Amygdala (tissue), 56 donors: ENCODE results near the gene HMGB4.

ENCODE experiments used
- DNase-seq, 56 donors: peaks; one replicate each; lab custom pipeline; 2025; lab: John Stamatoyannopoulos, UW

Gene HMGB4, protein sequence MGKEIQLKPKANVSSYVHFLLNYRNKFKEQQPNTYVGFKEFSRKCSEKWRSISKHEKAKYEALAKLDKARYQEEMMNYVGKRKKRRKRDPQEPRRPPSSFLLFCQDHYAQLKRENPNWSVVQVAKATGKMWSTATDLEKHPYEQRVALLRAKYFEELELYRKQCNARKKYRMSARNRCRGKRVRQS

DNA sequence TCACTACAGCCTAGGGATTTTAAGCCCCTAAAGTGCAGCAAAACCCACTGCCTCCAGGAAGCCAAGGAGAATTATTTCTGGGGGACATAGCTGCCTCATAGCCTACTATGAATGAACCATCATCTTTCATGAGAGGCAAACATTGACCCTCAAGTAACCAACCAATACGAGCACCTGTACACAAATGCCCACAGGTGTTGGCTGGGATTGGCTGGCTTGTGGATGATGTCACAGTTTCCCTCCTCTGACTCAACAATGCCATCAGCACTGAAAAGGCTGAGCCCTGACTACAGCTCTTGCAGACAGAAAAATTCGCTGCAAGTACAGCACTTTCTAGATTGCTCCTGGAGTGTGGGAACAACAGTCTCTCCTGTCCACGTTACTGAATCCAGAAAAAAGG, at the start of gene HMGB4:
Gene HMGB4, plus strand, starts transcription at position 301 of the 400 bp plus-strand sequence. CDS start 113 bp downstream, outside the sequence.
- no peak for DNase-seq

DNA sequence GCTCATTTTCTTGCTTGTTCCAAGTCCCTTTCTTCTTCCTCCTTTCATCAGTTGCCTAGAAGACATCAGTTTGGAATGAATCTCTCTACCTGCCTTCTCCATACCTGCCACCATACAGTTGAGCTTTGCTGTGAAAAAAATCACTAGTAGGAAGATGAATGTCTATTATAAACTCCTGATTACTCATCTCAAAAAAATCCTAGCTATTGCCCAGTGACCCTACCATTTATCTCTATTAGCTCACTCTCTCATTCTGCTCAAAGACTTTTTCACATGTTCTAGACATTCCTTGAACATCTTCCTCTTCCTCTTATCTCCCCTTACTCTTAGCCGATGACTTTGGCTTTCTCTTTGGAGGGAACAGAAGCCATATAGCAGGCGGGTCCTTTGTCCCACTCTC, 49.7 kb upstream of the HMGB4 start:
- DNase-seq: no peak

DNA sequence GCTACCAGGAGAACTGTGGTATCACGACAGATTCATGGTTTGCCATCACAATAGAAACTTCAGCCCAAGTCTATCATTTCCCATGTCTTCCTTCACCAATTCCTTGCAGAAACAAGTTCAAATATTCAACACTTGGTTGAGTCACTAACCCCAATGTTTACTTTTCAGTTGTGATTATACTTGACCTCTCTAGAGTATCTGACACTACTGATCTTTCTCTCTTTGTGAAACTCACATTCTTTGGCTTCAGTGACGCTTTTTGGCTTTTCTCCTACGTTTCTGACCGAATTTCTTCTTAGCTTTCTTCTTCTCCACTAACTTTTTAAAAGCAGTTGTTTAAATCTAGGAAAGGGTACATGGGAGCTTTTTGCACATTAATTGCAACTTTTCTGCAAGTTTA, 48.8 kb upstream of the HMGB4 start:
- no peak for DNase-seq

DNA sequence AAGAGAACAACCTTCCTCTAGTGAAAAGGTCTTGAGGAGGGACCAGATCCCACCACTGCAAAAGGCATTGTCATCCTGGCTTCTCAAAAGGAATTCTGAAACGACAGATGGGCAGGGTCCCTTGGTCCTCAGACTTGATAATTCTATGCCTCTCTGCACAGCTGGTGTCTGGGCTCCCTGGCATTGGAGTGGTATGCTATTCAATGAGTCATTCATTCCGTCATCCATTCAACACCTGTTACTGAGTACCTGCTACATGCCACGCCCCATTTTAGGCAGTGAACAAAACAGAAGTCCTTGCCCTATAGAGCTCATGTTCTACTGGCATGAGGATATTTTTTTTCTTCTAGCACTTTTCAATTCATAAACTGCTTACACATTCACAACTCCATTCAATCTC, 45.8 kb upstream of the HMGB4 start:
- DNase-seq: no peak

DNA sequence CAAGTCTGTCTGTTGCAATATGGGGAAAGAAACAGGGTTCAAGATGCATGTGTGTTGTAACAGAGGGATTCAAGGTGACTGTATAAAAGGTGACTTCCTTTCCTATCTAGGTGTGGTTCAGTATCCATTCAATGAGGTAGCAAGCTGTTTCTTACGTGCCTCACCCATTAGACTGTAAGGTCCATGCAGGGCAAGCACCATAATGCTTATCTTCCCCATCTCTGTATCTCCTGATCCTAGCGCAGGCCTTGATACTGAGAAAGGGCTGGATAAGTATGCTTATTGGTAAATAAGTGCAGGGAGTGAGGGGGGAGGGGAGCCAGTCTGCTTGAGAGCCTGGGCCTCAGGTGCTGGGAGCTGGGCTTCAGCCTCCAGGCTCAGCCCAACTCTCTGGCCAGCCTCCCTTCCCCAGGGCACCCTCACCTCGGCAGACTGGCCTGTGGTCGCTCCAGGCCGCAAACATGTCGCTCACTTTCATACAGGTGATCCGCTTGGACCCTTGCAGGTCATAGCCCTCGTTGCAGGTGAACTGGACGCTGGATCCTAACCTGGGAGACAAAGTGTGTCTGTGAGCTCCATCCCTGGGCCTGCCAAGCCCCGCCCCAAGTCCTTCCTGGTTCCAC, 44.5 kb upstream of the HMGB4 start:
- no peak for DNase-seq

DNA sequence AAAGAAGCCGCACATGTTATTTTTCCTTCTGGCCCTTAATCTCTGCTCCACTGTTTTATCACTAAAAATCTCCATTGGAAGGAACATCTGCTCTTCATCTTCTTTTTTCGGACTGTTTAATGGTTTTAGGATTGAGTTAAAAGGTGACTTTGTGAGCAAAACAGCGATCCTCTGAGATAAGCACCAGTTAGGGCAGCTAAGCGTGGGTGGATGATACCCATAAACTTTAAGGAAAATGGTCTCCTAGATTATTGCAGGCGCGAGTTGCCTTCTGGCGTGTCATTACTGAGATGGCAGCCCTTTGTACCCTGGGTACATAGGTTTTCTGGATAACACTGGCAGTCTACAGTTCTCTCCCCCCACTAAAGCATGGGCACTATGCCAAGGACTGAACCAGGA, 44.0 kb upstream of the HMGB4 start:
- DNase-seq: no peak

DNA sequence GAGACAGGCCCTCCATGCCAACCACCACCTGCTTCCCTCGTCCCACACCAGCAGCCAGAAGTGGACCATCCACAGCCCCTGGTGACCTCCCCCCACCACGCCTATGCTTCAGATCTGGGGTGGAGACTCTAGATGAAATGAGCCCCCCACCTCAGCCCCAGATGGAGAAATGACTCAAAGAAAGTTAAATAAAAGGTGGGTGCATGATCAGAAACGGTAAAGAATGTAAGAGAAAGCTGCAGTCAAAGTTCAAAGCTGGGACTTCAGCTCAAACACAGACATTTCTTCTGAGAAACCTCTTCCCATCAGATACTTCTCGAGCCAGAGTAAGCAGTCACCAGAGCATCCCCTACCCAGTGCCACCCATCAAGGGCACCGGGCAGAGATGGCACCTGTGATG, 43.1 kb upstream of the HMGB4 start:
- DNase-seq: no peak

DNA sequence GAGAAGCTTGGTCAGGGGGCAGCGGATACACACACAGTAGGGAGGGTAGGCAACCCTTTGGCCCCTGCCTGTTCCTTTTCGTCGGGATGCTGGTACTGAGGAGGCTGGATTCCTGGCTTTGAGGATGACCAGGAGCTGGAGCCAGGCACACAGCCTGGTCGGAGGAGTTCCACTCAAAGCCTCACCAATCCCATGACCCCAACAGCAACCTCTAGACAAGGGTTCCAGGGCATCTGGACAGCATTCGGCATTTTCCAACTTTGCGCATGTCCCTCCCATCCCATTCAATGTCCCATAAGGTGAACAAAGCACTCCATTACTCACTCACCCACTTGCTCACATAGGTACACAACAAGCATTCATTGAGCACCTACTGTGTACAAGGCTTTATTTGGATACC, 42.6 kb upstream of the HMGB4 start:
- DNase-seq: no peak

DNA sequence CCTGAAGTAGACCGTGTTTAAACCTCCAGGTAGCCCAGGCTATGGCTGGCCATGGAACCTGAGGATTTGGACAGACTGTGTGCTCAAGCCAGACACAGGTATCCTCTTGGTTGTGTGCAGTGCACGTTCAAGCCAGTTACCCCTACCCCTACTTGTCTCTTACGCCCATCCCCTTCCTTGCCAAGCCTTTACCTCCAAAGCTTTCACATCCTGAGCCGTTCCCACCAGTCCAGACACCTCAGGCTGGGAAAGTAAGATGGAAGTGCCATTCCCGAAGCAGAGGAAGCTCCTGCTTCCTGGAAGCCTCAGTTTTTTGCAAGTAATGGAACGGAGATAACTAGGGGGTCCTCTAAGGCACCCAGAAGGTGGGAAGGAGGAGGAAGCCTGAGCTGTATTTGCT, 41.5 kb upstream of the HMGB4 start:
- DNase-seq: no peak

DNA sequence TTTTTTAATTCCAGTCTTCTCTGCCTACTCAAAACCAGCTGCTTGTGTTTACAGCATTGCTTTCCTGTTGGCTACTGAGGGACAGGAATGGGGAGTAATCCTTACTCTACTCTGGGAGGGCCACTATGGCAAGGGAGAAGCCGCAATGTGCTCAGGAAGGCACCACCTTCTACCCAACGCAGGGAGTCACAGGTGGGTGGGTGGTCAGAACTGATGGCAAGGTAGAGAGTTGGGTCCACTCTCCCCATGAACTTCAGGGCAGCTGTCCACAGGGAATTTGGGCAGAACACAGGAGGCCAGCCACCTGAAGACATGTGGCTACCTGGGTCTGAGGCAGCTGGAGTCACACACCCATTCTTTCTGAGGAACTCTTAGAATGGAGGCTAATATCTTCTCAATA, 40.5 kb upstream of the HMGB4 start:
- DNase-seq: no peak

DNA sequence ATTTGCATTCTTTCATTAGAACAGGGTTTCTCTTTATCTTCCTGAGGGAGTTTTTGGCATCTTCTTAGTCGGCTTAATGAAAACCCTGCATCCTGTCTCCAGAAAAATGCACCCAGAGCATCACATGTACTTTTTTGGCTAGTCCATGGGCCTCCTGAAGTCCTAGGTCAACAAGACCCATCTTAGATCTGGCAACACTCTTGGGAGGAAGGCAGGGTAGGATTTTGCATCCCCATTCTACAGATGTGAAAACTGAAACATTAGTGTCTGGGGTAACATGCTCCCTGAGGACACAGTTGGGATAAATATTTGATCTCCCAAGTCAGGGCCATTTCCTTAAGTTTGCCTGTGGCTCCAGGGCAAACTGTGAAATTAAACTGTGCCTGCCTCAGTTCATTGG, 40.0 kb upstream of the HMGB4 start:
- DNase-seq: no peak

DNA sequence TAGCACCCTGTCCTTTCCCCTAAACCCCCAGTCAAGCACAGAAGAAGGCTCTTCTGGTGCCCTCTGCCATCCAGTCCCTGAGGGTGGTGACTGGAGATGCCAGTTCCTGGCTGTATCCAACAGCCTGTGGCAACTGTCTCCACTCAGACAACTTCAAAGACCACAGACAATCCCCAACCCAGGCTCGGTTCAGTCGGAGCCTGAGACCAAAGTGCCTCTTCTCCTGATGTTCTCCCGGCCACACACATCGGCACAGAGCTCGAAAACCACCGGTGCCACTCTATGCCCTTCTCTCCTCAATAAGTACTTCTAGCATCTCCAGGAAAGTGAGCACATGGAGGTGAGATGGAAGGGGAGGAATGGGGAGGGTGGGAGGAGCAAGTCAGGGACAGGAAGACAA, 39.6 kb upstream of the HMGB4 start:
- no peak for DNase-seq

DNA sequence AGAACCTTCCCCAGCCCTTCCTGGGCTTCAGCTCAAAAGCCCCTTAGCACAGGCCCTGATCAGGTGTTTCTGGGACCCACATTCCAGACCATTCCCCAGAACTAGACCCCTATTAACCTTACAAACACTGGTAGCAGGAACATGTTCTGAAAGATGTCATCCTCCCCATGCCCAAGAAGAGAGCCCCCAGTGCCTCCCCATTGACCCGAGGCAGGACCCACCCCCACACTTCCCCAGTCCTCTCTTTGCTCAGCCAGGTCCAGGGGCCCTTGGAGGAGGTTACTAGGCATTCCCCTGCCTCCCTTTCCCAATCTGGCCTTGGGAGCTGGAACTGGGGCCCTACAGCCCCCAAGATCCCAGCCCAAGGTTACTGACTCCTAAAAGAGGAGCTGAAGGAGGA, 38.9 kb upstream of the HMGB4 start:
- no peak for DNase-seq

DNA sequence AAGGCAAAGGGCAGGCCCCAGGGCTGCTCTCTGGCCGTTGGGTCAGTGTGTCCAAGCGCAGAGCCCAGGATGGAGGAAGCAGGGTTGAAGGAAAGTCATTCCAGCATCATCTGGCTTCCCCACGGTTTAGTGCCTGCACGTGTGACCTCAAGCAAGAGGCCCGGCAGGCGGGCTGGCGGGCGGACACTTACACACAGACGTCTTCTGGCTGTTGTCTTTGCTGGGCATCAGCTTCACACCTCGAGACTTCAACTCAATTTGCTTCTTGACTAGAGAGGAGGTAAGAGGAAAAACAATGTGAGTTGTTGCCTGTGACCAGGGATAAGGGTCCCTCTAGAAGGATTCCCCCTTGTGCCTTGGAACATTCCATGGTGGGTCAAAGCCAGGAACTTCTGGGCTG, 38.4 kb upstream of the HMGB4 start:
- no peak for DNase-seq

DNA sequence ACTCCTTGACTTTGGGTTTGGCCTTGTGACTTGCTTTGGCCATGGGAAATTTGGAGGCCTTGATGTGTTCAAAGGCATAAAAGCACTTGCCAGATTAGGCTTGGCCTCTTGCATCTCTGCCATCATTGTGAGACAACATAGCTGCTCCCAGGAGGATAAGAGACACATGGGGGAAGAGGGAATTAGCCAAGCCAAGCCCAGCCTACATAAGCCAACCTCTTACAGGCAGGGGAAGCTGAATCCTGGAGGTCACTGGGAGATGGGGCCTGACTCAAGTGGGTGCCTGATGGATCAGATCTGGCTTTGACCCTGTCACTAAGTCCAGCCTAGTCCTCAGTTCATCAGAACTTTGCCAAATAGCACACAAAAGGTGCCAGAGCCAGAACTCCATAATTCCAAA, 37.6 kb upstream of the HMGB4 start:
- DNase-seq: no peak

DNA sequence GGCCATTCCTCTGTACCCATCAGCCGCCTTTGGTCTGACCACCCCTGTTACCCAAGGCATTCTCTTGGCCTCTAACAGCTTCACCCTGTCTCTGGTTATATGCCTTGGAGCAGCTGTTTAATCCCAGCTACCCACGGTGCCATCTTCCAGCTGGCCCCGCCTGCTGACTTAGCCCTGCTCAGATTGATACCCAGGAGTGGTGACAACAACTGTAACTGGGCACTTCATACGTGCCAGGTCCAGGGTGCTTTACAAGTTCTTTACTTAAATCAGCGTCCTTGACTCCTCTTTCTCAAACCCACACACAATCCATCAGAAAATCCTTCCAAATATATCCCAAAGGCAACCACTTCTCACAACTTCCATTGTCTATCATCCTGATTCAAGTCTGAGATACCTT, 37.2 kb upstream of the HMGB4 start:
- no peak for DNase-seq

DNA sequence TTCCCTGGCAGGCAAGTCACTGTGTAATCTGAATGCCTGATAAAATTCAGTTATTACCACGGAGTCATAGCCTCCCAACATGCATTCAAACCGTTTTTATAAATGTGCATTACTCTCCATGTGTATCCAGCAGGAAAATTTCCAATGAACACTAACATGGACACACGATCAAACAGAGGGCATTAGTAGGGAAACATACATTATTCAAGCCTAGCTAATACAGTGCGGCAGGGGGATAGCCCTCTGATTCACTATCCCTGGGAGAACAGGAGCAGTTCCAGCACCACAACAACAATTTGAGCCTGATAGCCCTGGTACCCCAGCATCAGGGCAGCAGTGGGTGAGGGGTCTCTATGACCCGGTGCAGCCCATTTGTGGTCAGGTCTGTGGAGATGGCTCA, 35.8 kb upstream of the HMGB4 start:
- no peak for DNase-seq

DNA sequence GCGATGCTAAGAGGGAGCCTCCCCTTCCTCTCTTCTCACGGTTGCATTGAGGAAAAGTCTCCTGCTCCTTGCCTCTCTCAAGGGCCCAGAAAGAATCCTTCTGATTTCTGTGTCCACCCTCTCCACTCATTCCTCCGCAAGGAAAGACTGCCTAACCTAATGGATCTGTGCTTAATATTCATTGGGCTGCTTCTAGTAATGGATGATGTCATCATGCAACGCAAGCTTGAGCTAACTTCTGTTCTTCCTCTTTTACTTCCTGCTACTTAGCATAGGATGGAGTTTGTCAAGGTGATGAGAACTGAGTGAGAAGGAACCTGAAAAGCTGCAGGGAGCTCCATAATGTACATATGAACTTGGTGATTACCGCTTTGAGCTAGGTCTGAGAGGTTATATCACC, 35.2 kb upstream of the HMGB4 start:
- no peak for DNase-seq

DNA sequence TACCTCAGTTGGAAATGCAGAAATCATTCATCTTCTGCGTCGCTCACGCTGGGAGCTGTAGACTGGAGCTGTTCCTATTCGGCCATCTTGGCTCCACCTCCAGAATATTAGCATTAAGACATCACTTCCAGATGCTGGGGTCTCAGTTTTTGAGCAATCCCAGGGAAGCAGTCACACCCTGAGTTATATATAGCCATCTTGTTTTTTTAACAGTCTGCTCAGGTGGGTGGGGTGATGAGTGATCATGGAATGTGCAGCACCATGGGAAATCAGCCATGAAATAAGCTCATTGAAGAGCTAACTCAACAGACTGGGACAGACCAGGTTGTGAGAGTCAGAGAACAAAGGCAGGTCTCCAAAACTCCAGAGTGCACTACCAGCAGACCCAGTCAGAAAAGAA, 27.0 kb upstream of the HMGB4 start:
- DNase-seq: no peak

DNA sequence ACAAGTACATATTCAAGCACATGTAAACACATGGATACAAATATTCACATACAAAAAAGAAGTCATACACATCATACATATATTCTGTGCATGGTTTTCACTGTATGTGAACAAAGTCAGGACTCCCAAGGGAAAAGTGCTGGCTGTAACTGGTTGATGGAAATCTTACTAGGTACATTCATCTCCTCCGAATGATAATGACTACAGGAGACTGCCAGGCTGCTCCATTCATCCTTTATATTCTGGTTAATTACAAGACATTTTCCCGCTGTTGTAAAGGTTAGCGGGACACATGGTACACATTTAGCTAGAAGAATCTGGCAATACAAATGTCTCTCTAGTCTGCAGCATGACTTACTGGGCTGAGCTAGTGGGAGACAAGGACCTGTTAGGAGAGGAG, 26.2 kb upstream of the HMGB4 start:
- no peak for DNase-seq

DNA sequence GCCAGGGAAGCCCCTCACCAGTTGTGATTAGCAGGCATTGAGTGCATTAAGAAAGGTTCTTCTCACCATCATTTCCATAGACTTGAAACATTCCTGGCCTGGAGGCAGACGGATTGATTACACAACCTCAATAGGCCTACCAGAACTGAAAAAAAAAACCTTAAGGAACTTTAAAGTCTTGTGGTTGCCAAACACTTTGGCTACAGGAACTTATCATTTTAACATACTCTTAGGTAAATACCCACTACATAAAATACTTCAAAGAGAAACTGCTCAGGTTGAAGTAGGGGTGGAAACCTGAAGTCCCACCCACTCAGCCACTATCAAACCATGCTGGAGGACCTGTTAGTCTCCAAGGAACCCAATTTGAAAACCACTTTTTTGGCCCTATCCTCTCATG, 22.4 kb upstream of the HMGB4 start:
- DNase-seq: no peak

DNA sequence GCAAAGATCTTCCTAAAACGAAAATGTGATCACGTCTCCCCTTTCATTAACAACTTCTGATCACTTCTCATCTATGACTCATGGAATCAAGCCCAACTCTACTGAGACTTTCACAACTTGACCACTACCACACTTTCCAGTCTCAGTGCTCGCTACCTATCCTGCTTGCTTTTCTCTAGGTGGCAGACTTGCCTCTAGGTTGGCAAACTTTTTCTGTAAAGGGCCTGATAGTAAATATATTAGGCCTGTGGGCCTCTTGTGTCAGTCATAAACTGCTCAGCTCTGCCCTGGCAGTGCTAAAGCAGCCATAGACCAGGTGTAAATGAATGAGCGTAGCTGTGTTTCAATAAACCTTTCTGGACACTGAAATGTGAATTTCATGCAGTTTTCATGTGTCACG, 21.5 kb upstream of the HMGB4 start:
- no peak for DNase-seq

DNA sequence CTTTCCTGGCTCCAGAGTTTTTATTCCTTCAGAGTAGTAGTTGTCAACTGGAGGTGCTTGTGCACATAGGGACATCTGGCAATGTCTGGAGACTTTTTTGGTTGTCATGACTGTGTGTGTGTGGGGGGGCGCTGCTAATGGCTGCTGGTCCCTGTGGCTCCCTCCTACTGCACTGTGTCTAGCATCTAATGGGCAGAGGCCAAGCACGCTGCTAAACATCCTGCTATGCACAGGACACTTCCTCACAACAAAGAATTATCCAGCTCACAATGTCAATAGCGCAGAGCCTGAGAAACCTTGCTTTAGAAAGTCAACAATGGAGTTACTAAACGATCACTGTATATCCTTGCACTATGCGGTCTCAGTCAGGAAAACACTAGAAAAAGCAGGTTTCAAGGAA, 19.7 kb upstream of the HMGB4 start:
- DNase-seq: no peak
